Measurements from ENCODE around the gene LTF.

The LTF gene

DNA sequence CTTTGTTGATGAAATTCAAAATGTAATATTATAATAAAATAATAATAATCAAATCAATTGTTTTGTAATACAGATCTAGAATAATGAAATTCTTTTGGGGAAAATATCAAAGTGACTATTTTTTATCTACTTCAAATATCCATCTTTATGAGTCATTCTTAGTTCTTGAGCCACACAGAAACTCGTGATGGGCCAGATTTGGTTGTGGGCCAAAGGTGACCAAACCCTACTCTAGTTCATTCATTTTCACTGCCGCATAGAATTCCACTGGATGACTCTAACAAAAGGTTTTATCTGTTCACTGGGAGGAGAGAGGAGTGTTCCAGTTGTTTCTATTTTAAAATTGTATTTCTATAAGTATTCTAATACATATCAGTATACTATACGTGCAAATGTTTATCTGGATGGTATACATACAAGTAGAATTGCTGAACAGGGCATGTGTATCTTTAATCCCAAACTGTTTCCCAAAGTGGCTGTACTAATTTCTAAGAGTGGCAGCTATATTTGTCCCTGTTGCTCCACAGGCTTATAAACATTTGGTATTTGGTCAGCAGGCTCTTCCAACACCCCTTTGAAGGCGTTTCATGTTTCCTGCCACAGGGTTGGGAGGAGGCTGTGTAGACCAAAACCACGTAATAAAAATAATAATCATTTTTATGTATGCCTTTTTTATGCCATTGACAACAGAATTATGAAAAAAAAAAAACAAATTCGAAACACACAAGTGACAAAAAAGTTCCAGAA, 25.8 kb upstream of the LTF start:
- DNase-seq (ENCODE audit: low read depth): no peak

DNA sequence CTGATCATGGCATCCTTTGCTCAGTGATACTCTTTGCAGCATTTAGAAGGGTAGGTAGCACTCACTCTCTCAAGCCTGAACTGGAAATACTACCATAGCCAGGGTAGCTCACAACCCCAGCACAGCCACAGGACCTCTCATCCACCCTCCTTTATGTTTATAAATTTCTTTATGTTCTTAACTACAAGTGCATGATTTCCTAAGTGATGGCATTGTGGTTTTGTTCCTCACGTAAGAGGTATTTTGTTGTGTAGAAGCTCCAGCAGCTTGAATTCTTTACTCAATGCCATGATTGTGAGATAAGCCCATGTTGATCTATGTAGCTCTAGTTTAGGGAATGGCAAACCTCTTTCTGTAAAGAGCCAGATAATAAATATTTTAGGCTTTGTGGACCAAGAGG, 25.2 kb upstream of the LTF start:
- no peak for DNase-seq (ENCODE audit: low read depth)

- DNase-seq (ENCODE audit: low read depth): no peak
Measured at GRCh38 chr3:46489381-46489780, 24.7 kb upstream of the LTF start.

- DNase-seq (ENCODE audit: low read depth): peak; percentile 89
Measured at GRCh38 chr3:46488735-46489361, 24.1 kb upstream of the LTF start.

DNA sequence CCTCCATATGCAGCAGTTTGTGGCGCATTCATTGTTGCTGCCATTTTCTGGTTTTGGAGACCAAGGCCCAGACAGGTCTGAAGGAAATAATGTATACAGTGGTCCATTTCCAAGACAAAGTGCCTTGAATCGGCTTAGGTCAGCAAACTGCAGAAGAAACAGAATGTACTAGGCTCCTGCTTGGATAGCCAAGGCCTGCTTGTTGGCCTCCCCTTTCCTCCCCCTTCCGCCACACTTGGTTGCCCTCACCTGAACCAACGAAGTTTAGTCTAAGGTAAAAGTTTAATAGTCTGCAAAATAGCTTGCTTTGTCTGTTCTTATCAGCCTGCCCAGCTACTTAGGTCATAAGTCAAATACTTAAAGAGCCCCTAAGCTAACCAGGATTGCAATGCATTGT, 21.1 kb upstream of the LTF start:
- no peak for DNase-seq (ENCODE audit: low read depth)

DNA sequence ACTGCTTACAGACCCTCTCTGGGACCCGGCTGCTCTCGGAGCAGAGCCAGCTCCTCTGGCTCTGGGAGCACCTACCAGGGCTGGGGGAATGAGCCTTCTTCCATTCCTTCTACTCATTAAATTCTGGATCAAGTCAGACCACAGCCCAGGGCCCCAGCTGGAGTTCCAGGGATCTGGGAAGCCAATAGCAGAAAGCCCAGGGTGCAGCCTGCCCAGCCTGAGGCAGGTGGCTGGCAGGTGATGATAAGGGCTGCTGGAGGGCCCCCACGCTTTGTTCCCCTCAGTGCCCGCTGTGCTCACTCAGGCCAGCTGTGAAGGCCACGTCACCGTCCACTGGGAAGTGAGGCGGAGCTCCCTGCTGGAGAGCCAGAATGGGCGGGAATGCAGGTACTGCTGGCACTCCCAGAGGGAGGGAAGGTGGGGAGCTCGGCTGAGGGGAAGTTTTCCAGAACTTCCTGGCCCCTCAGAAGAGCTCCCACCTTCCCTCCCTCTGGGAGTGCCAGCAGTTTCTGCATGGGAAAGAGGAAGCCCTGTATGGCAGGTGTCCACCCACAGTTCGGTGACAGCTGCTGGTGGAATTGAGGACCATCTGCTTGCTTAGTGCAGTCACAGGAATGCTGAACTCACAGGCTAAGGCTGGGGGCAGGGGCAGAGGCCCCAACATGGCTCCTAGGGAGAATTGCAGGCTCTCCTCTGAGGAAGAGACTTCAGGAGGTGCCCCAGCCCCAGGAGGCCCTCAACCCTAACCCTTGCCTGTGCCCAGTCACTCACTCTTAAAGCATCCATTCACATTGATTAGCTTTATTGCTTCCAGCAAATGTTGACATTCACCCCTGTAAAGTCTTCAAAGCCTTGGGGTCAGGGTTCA, 20.4 kb upstream of the LTF start:
- DNase-seq (ENCODE audit: low read depth): no peak

DNA sequence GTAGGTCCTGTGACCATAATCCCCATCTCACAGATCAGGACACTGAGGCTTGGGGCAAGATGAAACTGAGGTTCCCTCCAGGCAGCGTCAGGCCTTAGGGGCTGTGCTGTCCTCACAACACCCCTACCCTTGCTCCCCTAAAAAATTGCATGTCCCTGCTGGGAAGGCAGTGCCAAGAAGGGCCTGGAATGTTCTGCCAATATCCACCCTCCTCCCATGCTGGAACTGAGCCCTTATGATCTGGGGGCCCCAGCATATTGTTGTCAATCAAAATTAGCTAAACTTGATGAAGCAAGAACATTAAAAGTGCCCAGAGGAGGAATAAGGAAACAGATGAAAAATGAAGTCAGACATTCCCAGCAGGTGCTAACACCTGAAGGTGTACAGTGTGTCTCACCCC, 19.7 kb upstream of the LTF start:
- DNase-seq (ENCODE audit: low read depth): no peak

DNA sequence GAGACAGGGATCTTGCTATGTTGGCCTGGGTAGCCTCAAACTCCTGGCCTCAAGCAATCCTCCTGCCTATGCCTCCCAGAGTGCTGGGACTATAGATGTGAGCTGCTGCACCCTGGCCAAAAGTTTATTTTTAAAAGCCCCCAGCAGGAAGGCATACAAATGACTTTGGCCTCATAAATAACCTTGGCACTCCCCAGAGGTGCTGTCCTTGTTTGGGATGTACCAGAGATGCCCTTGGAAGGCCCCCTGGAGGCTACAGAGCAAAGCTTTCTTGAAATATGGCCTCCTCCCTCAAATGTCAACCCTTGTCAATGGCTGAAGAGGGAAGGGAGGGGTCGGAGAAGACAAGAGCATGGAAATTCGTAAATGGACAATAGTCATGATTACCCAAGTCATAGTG, 19.1 kb upstream of the LTF start:
- no peak for DNase-seq (ENCODE audit: low read depth)

DNA sequence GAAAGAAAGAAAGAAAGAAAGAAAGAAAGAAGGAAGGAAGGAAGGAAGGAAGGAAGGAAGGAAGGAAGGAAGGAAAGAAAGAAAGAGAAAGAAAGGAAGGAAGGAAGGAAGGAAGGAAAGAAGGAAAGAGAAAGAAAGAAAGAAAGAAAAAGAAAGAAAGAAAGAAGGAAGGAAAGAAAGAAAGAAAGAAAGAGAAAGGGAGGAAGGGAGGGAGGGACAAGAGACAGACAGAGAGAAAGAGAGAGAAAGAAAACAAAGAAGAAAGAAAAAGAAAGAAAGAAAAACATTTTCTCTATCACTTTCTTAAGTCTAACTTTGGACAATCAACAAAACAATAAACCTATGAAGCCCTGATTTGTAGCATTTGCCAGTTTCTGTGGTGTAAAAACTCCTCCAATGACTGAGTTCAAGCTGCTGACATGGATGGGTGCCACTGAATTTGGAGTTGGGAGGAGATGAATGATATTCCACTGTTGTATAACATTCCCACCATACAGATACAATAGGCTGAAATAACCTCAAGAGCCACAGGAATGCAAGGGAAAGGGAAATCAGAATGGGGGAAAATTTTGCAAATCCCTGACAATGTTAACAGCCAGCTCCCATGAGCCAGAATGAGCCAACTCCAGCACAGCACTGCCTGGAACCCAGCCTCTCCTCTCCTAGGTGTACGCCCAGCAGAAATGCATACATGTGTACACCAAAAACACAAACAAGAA, 18.1 kb upstream of the LTF start:
- DNase-seq (ENCODE audit: low read depth): no peak

GRCh38 chr3:46481636-46482035, 16.9 kb upstream of the LTF start:
- DNase-seq (ENCODE audit: low read depth): no peak

- no peak for DNase-seq (ENCODE audit: low read depth)
Measured at GRCh38 chr3:46480491-46481195, 15.9 kb upstream of the LTF start.

DNA sequence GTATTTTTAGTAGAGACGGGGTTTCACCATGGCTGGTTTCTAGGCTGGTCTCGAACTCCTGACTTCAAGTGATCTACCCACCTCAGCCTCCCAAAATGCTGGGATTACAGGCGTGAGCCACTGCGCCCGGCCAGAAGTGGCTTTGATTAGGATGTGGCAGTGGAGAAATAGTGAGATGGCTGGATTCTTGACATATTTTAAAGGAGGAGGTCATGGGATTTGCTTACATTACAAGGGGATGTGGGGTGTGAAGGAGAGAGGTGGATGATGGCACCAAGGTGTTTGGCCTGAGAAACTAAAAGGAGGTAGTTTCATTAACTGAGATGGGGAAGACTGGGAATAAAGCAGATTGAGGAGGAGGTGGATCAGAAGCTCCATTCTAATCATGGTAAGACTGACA, 15.0 kb upstream of the LTF start:
- DNase-seq (ENCODE audit: low read depth): no peak

- DNase-seq (ENCODE audit: low read depth): no peak
Measured at GRCh38 chr3:46479021-46479420, 14.3 kb upstream of the LTF start.

- DNase-seq (ENCODE audit: low read depth): no peak
Measured at GRCh38 chr3:46478341-46478740, 13.6 kb upstream of the LTF start.

DNA sequence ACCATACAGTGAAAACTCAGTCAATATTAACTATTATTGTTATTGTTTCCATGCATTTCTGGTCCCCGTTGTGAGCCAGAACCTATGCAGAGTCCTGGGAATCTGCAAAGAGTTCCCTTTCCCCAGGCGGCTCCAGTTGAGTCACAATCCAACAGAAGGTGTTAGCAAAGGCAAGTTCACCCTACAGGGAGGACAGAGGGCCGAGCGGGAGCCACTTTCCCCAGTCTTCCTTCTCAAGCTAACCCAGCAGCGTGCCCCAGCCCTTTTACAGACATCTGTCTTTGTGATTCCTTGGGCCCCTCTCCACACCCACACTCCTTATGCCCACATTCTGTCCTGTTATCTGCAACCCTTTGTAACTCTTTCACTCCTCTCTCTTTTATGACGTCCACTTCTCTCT, 13.1 kb upstream of the LTF start:
- no peak for DNase-seq (ENCODE audit: low read depth)

- no peak for DNase-seq (ENCODE audit: low read depth)
Measured at GRCh38 chr3:46477145-46477544, 12.4 kb upstream of the LTF start.

DNA sequence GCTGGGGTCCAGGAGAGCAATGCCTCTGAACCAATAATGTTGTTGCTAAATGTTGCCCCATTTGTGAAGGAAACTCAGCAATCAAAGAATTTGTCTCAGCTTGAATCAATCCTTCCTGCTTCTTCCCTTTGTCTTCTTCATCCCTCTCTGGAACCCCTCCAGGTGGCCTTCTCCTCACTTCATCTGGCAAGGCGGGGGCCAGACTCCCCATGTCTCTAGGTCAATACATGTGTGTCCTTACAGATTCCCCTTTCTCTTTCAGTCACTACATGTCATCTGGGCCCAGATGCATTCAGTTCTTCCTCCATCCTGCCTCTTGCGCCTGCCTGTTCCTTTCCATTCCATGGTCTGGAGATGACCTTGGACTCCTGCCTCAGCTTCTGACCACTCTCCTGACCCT, 8.0 kb upstream of the LTF start:
- DNase-seq (ENCODE audit: low read depth): no peak

DNA sequence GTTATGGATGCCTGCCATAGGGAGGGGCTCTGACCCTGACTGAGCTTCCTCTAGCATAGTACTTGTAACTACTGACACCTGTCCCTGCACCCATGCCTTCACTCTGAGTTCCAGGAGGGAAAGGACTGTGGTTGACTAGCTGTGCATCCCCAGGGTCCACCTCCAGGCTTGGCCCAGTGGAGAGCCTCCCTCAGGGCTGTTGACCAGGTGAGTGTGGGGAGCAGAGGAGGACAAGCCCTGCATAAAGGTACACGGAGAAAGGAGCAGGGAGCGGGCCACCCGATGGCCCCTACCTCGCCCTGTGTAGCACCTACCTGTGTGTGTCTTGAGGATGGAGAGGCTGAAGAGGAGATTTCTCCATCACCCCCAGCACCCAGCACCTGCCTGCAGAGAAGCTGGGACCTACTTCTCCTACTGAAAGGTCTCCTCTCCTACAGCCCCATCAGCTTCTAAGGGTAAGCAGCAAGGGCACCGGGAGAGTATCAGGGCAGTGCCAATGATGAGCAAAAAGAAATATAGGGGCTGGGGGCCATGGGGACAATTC, 6.7 kb upstream of the LTF start:
- DNase-seq (ENCODE audit: low read depth): no peak

DNA sequence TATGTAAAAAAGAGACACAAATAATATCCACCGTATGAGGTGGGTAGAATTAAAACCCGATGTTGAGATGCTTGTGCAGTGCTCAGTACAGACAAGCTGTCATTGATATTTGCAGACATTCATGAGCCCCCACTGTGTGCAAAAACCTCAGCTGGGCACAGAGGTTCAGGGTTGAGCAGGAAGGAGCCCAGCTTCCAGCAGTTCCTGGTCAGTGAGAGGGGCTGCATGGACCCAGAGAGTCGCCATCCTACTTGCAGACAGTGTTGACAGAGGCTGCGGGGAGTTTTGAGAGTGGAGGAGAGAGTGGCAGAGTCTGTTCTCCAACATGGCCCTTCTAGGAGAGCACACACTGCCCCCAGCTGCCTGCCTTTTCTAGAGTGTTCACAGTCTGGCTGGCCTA, 6.1 kb upstream of the LTF start:
- no peak for DNase-seq (ENCODE audit: low read depth)

DNA sequence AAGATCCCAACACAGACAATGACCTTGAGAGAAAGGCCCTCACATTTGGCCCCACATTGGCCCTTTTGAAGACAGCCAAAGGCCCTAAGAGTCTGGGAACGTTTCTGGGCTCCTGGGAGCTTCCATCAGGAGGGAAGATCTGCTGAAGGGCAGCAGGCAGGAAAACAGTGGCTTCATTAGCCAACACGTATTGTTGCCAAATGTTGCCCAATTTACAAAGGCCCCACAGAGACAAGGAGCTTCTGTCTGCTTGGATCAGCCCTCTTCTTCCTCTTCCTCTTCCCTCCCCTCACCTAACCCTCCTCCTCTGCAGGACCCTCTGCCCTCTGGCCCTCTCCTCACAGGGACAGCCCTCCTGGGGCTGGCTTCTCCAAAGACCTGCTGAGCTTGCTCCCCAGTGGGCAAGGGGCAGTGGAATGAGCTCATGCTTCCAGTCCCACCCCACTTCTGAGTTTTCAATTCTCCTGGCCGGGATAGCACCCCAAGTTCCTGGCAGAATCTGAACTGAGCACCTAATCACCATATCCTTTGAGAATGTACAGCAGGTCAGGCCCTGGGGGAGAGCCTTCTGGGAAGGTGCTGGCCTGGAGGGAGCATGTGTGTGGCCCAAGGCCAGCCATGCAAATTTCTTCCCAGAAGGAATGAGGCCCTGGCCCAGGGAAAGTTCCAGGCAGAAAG, 5.1 kb upstream of the LTF start:
- DNase-seq (ENCODE audit: low read depth): no peak
